GM18519 (cell line): ENCODE results near the gene MRTO4.

Source experiments
- ATAC-seq: cut with Tn5 transposase; IDR thresholded peaks from one replicate; pipeline ENCODE4 v1.9.1; 2021; ENCODE audit warnings: mild to moderate bottlenecking, moderate library complexity; ENCODE audit not compliant: unreplicated experiment, low FRiP score

Gene MRTO4

GRCh38 chr1:19308509-19308907 lies 56.9 kb downstream of the MRTO4 start:
- no peak for ATAC-seq

GRCh38 chr1:19309123-19309813 lies 57.7 kb downstream of the MRTO4 start:
- ATAC-seq: no peak
